ENCODE measurements around the gene RPL10L. TPM values are rescaled to one million over a fixed set of nuclear protein-coding genes. Genes with fewer than 3 reads are reported as not detected.

The RPL10L gene
- total RNA-seq, 1 donor from 2014 or later = not detected

DNA sequence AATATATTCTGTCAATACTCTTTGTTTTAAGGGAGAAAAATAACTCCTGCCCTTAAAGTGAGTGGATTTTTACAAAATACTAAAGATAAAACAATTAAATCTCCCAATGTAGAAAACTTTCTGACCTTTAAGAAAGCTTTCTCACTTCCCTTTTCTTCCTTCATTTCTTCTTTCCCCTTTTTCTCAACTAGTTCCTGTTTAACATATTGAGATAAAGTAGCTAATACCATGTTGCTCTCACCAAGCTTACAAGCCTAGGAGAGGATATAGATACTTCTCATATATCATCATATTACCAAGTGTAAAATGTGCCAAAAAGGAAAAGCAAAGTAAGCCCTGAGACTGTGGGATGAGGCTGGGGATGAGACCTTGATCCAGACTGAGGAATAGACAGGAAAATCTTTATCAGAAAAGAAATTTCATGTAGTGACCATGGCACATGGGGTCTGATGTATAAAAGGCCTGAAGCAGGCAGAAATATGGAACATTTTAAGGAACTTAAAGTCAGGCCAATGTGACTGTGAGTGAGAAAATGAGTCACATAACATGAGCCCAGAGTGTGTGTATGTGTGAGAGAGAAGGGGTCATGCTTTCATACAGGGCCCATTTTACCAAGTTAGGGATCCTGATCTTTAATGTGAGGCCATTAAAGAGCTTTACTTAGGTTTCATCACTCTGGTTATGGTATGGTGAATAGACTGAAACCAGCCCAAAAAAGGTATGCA, 1.6 kb upstream of the RPL10L start:
- H3K9me3 ChIP-seq = no peaks in the 10 kb centered on the region

DNA sequence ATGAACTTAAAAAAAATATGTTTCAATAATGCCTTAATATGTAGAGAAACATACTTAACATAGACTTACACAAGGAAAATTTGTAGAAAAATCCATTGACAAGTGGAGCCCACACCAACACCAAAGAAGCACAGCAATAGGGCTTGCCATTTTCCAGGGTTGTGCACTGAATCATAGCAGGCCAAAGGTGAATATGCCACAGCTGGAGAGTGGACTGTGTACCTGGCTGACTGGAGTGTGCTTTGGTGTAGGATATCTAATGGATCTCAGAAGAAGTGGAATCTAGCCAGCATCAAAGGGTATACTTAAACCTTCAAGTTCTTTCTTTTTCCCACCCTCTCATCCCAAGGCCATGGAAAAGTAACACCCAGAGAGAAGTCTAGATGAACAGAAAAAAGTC, 4.8 kb downstream of the RPL10L start:
- intact Hi-C loops (cut with DNase I) = no loop called here
- no peak for DNase-seq
- TF ChIP-seq, protein P1, sequence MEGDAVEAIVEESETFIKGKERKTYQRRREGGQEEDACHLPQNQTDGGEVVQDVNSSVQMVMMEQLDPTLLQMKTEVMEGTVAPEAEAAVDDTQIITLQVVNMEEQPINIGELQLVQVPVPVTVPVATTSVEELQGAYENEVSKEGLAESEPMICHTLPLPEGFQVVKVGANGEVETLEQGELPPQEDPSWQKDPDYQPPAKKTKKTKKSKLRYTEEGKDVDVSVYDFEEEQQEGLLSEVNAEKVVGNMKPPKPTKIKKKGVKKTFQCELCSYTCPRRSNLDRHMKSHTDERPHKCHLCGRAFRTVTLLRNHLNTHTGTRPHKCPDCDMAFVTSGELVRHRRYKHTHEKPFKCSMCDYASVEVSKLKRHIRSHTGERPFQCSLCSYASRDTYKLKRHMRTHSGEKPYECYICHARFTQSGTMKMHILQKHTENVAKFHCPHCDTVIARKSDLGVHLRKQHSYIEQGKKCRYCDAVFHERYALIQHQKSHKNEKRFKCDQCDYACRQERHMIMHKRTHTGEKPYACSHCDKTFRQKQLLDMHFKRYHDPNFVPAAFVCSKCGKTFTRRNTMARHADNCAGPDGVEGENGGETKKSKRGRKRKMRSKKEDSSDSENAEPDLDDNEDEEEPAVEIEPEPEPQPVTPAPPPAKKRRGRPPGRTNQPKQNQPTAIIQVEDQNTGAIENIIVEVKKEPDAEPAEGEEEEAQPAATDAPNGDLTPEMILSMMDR (IDR thresholded peaks at IDR 0.05) = no peak
- no peaks in the 10 kb centered on the region for H3K4me1 ChIP-seq
- H3K9me3 ChIP-seq = no peaks in the 10 kb centered on the region
- no peak for ATAC-seq
- no peak overlapping the region for H3K27ac ChIP-seq
- H3K36me3 ChIP-seq = no peaks in the 10 kb centered on the region
- no peak overlapping the region for H3K4me3 ChIP-seq
- H3K27me3 ChIP-seq = no peaks in the 10 kb centered on the region

More for the DNA sequence above, 1.6 kb upstream of the RPL10L start:
- H3K27me3 ChIP-seq = no peaks in the 10 kb centered on the region
- no peak overlapping the region for H3K27ac ChIP-seq
- ATAC-seq (peak; percentile 32), DNase-seq (no peak)
- H3K4me1 ChIP-seq = no peaks in the 10 kb centered on the region
- H3K4me3 ChIP-seq = no peak overlapping the region
- intact Hi-C loops (cut with DNase I) = no loop called here
- no peaks in the 10 kb centered on the region for H3K36me3 ChIP-seq
- TF ChIP-seq, protein P1 (IDR thresholded peaks at IDR 0.05) = no peak

DNA sequence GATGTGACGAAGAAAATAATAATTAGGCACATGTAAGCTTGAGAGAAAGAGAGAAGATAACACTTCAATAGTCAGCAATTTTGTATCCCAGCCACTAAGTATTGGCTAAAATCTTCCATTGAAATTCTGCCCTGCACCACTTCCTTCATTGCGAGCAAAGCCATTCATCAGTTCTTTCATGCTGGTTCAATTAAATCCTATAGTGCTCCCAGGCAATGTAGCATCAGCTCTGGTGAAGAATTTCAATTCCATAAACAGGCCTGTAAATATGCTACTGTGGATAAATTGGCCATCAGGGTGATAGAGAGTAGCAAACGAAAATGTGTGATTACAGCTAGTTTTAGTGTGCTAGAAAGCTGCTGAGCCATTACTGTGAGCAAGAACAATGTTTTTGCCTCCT, 24.7 kb downstream of the RPL10L start:
- Histone ChIP-seq H3K27me3 (no peaks in the 10 kb centered on the region), H3K27ac (no peak overlapping the region), H3K9me3 (no peaks in the 10 kb centered on the region), H3K36me3 (no peaks in the 10 kb centered on the region), H3K4me1 (no peaks in the 10 kb centered on the region), H3K4me3 (no peak overlapping the region)
- TF ChIP-seq, protein P1 (IDR thresholded peaks at IDR 0.05) = no peak
- ATAC-seq (no peak), DNase-seq (no peak)
- intact Hi-C loops (cut with DNase I) = no loop called here

Measured in upper lobe of right lung (tissue), 1 donor.